HG02981 (cell line): Measurements from ENCODE around the gene TSHZ3.

Experiments used
- ATAC-seq: cut with Tn5 transposase; IDR thresholded peaks from one replicate; pipeline ENCODE4 v1.9.1; 2021; ENCODE audit warnings: mild to moderate bottlenecking, moderate library complexity; ENCODE audit not compliant: unreplicated experiment

TSHZ3 gene

GRCh38 chr19:31269425-31270127 lies 79.7 kb downstream of the TSHZ3 start:
- ATAC-seq, result no peak

DNA sequence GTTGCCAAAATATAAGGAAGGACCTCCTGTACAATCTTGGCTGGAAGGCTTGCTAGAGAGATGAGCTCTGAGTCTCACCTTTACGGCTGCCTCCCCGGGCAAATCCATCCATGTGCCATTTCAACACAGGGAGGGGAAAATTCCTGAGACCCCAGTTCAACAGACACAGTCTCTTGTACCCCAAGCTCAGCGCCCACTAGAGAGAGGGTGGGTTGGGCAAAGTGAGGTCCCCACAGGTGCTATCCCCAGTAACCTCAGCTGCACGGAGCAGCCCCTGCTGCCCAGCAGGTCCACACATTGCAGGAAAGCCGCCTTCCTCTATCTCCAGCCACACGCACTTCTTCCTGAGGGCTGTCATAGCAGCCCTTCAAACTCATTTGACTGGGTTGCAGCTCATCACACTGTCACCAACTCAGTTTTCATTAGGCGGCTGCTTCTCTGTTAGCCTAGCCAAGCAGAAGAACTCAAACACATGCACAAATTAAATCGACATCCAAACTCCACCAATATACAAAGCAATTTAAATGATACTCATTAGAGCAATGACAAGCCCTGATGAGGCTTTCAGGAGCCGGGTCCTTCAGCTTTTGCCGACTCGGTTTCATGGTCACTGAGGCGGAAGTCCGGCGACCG lies 80.4 kb downstream of the TSHZ3 start:
- ATAC-seq, result no peak

DNA sequence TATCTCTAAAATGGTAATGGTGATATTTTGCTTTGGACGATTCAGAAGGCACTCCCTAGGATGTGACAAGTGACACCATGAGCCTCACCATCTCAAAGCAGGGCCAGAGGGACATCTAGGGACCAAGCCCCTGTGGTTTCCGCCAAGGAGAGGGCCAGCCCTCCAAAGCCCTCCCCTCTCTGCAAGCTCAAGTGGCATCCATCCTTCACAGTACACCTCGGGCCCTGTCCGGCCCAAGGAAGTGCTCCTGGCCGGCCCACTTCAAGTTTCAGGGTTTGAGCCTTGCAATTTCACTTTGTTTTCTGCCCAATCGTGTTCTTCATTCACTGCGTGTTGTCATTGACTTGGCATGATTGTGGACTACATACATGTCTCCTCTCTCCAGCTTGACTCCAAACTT lies 82.5 kb downstream of the TSHZ3 start:
- no peak for ATAC-seq

GRCh38 chr19:31266196-31266595 lies 83.0 kb downstream of the TSHZ3 start:
- ATAC-seq, result no peak

DNA sequence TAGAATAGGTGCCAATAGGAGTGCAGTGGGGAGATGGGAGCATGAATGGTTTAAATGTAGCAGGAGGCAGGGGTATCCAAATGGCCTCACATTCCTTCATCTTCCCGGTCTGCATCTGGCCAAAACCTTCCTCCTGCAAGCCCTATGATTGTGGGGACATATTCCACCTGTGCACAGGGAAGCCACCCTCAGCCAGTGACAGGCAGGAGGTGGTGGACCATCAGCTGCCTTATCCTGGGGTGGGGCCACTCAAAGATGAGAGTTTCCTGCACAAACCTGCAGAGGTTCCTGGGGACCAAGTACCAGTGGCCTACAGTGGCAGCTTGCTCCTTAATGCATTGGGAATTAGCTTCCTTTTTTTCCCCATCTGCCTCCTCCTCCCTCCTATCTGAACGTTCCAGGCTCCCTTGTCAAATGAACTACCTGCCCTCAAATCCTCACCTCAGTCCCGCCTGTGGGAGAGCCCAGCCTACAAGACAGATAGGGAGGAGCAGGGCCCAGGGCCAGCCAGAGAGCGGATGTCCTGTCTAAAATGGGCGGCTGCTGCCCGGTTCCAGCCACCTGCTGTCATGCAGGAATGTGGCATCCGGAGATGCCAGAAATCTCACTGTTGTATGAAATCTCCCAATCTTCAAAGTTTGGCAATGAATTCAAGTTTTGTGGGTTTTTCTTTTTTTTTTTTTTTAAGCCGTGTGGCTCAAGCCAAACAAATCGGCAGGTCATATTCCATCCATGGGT lies 85.0 kb downstream of the TSHZ3 start:
- ATAC-seq, result no peak

DNA sequence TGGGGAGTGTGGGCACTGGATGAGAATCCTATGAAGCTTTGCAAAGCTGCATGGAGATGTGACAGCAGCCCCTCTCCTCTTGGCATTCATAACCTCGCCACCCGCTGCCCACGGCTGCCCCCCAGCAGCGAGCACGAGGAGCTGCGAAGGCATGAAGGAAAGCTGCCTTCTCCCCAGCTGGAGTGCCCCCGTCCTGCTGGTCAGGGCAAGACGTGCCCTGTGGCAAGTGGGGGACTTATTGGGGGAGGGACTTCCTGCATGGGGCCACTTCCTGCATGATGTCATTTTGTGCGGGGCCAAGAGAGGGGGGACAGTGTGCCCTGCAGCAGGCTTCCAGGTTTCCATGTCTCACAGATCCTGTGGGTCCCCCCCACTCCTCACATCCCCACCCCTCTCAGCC lies 85.9 kb downstream of the TSHZ3 start:
- no peak for ATAC-seq

- ATAC-seq, result no peak
Observed at GRCh38 chr19:31262725-31263191, 86.5 kb downstream of the TSHZ3 start.

DNA sequence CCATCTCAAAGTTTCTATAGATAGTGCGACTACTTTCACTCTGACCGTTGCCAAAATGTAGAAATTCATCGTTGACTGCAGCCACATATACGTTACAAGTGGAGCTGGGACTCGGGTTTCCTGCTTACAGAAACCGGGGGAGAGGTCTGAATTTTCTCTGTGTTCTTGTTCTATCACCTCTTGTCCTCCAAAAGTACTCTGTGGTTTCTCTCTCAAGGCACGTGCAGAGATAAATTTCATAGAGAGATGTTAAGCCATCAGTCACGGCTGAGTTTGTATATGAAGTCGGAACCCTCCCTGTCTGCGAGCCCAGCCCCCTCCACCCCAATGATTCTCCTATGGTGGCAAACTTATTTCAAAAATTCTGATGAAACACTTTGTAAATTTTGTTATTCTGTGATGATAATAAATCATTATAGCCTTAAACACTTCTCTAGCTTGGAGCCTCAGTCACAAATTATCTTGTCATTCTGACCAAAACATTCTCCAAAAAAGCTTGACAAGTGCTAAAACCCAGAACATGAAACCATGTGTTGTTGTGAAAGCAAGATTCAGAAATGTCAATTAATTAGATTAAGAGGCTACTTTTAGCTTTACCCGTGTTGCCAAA lies 87.5 kb downstream of the TSHZ3 start:
- no peak for ATAC-seq

DNA sequence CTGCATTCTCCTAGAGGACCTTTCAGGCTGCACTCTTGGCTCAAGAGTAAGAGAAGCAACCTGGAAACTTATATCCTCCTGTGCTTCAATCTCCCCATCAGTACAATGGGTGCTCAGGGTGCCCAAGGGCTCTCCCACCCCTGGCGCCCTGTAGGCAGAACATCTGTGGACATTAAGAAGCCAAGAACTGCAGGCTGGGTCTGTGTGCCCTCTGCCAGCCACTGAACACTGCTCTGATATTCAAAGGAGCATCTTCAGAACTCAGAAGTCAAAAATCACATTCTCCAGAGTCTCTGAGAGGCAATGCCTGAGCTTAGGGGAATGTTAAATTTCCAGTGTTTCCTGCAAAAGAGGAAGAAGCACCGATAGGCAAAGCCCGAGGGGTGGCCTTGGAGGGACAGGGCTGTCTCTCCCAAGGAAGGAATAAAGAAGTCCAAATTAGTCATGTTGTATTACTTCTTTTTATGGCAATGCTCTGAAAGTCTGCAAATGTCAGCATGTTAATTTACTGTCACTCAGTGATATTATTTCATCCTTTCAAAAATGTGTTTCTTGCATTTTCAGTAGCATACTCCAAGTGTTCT lies 88.1 kb downstream of the TSHZ3 start:
- no peak for ATAC-seq

- ATAC-seq, result no peak
Observed at GRCh38 chr19:31260171-31260933, 88.9 kb downstream of the TSHZ3 start.

- no peak for ATAC-seq
Observed at GRCh38 chr19:31258211-31259052, 90.8 kb downstream of the TSHZ3 start.

DNA sequence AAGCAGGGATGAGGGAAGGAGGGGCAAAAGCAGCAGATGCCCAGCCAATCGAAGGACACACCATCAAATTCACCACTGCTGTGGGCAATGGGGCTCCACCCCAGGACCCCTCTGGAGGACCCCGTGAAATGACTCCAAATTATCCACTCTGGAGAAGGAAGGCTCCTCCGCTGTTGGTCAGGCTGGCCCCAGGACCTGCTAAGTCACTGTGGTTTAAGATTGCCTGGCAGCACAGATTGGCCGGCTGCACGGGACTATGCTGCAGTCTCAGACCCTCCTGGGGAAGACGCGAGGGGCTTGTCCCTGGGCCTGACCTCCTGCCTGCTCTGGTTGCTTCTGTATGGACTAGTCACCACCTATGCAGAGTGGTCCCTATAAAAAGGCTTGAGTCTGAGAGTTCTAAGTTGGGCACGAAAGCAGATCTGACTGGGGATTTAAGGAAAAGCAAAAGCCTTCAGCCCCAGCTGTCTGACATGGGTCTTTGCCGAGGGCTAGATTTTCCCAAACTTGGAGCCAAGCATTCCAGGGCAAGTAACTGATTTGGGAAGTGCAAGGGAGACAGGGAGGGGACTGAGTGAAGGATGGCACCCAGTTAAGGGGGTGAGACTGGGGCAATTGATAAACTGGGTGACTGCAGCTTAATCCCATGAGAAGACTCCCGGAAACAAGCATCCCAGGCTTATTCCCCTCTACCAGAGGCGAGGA lies 91.7 kb downstream of the TSHZ3 start:
- no peak for ATAC-seq

- no peak for ATAC-seq
Observed at GRCh38 chr19:31257025-31257424, 92.2 kb downstream of the TSHZ3 start.

DNA sequence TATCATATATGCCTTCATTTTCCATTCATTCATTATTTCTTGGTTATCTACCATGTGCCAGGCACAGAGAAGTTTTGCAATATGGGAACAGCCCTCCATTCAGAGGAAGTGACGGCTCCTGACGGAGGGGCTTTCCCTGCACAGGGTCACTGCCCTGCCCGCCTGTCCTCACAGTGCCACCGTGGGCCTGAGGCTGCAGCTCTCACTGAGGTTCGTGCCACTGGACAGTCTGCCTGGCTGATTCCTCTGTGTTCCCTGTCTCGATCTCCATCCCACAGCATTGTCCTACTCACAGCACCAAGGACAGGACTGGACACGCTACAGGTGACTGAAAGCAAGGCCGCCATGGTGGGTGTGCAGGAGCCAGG lies 92.7 kb downstream of the TSHZ3 start:
- ATAC-seq, result no peak

DNA sequence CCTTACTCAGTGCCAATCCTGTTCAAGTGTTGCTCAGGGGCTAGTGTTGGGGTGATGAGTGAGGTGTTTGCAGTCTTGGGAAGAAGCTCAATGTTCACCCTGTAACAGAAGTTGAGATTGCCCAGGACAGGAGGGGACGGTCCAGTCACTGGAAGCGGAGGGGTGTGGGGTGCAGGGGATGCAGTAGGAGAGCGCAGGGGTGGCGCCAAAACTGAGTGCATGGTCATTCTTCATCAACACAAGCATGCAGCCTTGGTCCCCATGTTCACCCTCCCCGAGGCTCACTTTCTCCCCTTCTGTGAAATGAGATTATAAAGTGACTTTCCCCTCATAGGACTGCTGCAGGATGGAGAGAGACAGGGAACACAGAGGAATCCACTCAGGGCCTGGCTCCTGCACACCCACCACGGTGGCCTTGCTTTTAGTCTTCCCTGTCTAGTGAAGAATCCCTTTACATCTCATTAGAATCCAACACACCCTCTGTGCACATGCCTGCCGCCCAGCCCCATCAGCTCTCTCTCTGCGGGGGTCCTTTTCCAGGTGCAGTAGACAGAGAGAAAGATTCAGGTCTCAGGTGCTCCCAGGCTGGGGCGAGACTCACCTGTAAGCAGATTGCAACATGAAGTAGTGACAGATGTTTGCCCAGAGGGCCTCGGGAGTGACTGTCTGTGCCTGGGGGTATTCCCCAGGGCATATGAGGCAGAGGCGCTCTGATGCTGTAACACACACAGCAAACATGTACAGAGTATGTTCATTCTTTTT lies 93.2 kb downstream of the TSHZ3 start:
- no peak for ATAC-seq

GRCh38 chr19:31255174-31255799 lies 93.9 kb downstream of the TSHZ3 start:
- ATAC-seq, result no peak

DNA sequence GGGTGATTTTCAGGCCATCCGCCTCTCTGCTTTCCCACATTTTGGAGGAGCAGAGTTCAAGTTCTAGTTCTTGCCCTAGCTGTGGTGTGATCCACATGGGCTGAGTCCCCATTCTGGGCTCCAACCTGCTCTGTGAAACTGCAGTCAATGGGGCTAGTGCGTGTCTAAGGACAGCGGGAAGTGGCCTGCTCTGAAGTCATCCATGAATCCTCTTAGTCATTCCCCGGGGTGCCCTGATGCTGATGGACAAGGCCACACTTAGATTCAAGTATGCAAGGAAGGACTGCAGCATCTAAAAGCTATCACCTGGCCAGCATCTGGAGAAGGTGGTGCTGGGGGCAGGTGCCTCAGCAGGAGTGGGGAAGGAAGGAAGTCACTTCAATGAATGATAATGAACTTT lies 94.6 kb downstream of the TSHZ3 start:
- no peak for ATAC-seq

DNA sequence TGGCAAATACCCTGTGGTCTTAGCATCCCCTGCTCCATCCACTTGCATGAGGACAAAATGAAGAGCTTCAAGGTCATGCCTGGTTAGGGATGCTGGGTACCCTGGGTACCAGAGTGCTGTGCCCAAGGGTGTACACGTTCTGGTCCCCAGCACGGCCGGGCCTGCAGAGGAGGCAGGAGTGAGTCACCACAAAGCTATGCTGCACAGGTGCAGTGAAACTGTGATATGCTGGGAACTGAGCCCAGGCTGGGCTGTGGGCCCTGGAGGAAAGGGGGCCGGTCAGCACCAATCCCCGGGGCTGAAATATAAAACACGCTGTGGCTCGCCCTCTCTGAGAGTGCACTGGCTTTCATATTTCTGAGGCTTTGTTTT lies 95.1 kb downstream of the TSHZ3 start:
- no peak for ATAC-seq
